Heart right ventricle (tissue), 16 donors: Measurements from ENCODE around the gene THAP9. TPM values are rescaled to one million over a fixed set of nuclear protein-coding genes. Genes with fewer than 3 reads are reported as not detected.
A peak's percentile ranks its signal among the peaks of the same experiment; 100 is the strongest.

ENCODE experiments used
- ATAC-seq, 8 donors: fragments of 200-7000 bp; cut with Tn5 transposase; one replicate each; pipeline ENCODE4 v1.9.1; 2020; ENCODE audit warnings: mild to moderate bottlenecking in 8 of 8, moderate library complexity in 8 of 8, moderate number of reproducible peaks in 1 of 8
- DNase-seq, 2 donors: peaks; one replicate each; pipeline ENCODE4 v3.0.0-alpha.2; 2020
- H3K27ac ChIP-seq, 10 donors: fragments of 200-600 bp; sonication (generic) in 2 of 10; one replicate each; pipeline versions ENCODE4 v1.5.0 to v1.8.0; 2020 to 2022; ENCODE audit warnings: mild to moderate bottlenecking in 3 of 10
- H3K27me3 ChIP-seq, 7 donors: fragments of 200-600 bp; one replicate each; pipeline ENCODE4 v1.8.0; 2021 to 2022; ENCODE audit warnings: mild to moderate bottlenecking in 2 of 7
- H3K36me3 ChIP-seq, 9 donors: fragments of 200-600 bp; sonication (generic) in 1 of 9; one replicate each; pipeline versions ENCODE4 v1.5.0 to v1.8.0; 2020 to 2022; ENCODE audit warnings: mild to moderate bottlenecking in 2 of 9
- H3K4me1 ChIP-seq, 9 donors: fragments of 200-600 bp; sonication (generic) in 1 of 9; one replicate each; pipeline versions ENCODE4 v1.5.0 to v1.8.0; 2020 to 2022; ENCODE audit warnings: mild to moderate bottlenecking in 4 of 9
- H3K4me3 ChIP-seq, 10 donors: fragments of 200-600 bp; sonication (generic) in 2 of 10; one replicate each; pipeline versions ENCODE4 v1.5.0 to v1.8.0; 2020 to 2022; ENCODE audit warnings: mild to moderate bottlenecking in 7 of 10, moderate library complexity in 2 of 10
- H3K9me3 ChIP-seq, 11 donors: fragments of 200-600 bp in 10 of 11; sonication (generic) in 2 of 11; one replicate each; pipeline versions ENCODE4 v1.5.0 to v1.8.0; 2013 to 2022; ENCODE audit warnings: mild to moderate bottlenecking in 2 of 11, control low read depth in 1 of 11, moderate library complexity in 1 of 11
- CTCF ChIP-seq, 9 donors: fragments of 200-600 bp; sonication (generic) in 2 of 9; IDR thresholded peaks; one replicate each; pipeline versions ENCODE4 v1.5.0 to v1.8.0; 2021 to 2022; ENCODE audit warnings: antibody characterized with exemption in 9 of 9, mild to moderate bottlenecking in 5 of 9, moderate library complexity in 1 of 9
- WGBS, 2 donors: extraction: QIAGEN DNeasy Blood & Tissue Kit; methylation state at CpG; one replicate each; pipeline ENCODE4 v1.1.7; 2013; ENCODE audit warnings: inconsistent platforms in 1 of 2; 5-methylcytosine and 5-hydroxymethylcytosine counted together
- intact Hi-C, 10 donors: fragments of 100-400 bp; cut with DNase I; formaldehyde crosslinking; loops; one replicate each; pipeline versions ENCODE4 v1.11.1 to v1.14.2; 2022
- polyA plus RNA-seq, 2 donors: library from polyadenylated mRNA; stranded (reverse); fragments of 200-250 nt; gene quantifications; one replicate each; pipeline ENCODE4 v1.2.3, GENCODE V29; 2013
- total RNA-seq, 10 donors: library from RNA; stranded (reverse); fragmentation: NEBNext Ultra II Directional in 3 of 10; extraction: Animal tissue kit (Norgen Biotek cat#: 25700) in 3 of 10; gene quantifications; one replicate each; pipeline versions ENCODE4 v1.2.1 to v1.2.4, GENCODE V29; 2021 to 2023
- donor health status: Arrhythmogenic right ventricular cardiomyopathy.
- donor health status: ischemic (EF 13 %, LVEDD 7.1; RV severe dilation, severe dysfunction).
- donor health status: healthy with polysubstance abuse.
- donor health status: DM: no; HTN: yes; CAD: no.
- donor health status: DM: no; HTN: no; CAD: no.
- donor health status: ischemic (EF 25% LVEDD 6.9; RV normal size, moderate dysfunction).
- donor health status: ischemic (EF 25% LVEDD 5.7; RV mildly dilated, moderate dysfunction).
- donor health status: healthy.
- donor health status: DM: yes; HTN: yes; CAD: no.
- donor health status: Ischemic cardiomyopathy.
- donor health status: ischemic (EF 35%, LVEDD 5.7; RV mildly dilated, moderate dysfunction).
- donor health status: nonischemic (EF 11% LVEDD 7.7; RV severe dilation, severe dysfunction).
- donor health status: DM: yes; HTN: yes; CAD: no.
- donor health status: PGD.
- donor health status: ischemic (EF 29% LVEDD 5.4; RV normal size, mild dysfunction).
- donor health status: nonischemic (EF 23%, LVEDD 6.1; RV moderate dilation, normal function).

The THAP9 gene
- total and polyA plus RNA-seq, 12 donors = 1.9 to 9.1 (median 5.7) TPM

DNA sequence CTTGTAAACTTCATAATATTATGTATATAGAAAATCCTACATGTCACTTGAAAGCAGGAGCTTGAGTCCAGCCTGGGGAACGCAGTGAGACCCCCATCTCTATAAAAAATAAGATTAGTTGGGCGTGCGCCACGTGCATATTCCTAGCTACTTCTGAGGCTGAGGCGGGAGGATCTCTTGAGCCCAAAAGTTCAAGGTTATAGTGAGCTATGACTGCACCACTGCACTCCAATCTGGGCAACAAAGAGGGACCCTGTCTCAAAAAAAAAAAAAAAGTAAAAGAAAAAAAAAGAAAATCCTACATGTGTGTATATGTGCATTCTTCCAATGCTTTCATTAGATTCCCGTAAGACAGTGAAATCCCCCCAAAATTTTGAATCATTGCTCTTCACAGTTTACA, 11.2 kb upstream of the THAP9 start:
- Histone ChIP-seq H3K27ac (peak overlapping the region in 5 of 10 donors; percentile 97 to 99 (median 97)), H3K27me3 (no peaks in the 10 kb centered on the region), H3K4me3 (peak overlapping the region in 9 of 10 donors; percentile 66 to 96 (median 81)), H3K4me1 (peaks cover 0 to 64% (median 56%) of the 10 kb centered on the region in 9 donors), H3K36me3 (peaks cover 0 to 18% (median 11%) of the 10 kb centered on the region in 9 donors), H3K9me3 (no peaks in the 10 kb centered on the region)
- ATAC-seq (no peak), DNase-seq (no peak)
- 73 to 81% methylated on average over 6 of the region's 6 CpGs for WGBS, 2 donors
- intact Hi-C loops = loop anchor here in 1 of 10 donors (5.0 kb wide), 1 partner anchor 688 kb away; no protein-coding TSS in a partner anchor
- TF ChIP-seq CTCF (IDR thresholded peaks at IDR 0.05) = no peak

- ATAC-seq = peak; percentile 3 to 42 (median 23)
- Histone ChIP-seq H3K4me3 (peak overlapping the region; percentile 42 to 96 (median 78)), H3K4me1 (peaks cover 0 to 54% (median 45%) of the 10 kb centered on the region in 9 donors), H3K27me3 (no peaks in the 10 kb centered on the region), H3K27ac (peak overlapping the region; percentile 91 to 99 (median 97)), H3K9me3 (no peaks in the 10 kb centered on the region), H3K36me3 (peaks cover 0 to 31% (median 12%) of the 10 kb centered on the region in 9 donors)
- DNase-seq = no peak
- intact Hi-C loops = loop anchor here in 6 of 10 donors (5.0 to 10.0 kb wide), 4 partner anchors 144 to 466 kb away; partner anchors contain the start of genes COPS4 (in 4 of the 6), ENOPH1 (in 1 of the 6) and HNRNPDL (in 1 of the 6)
- TF ChIP-seq CTCF (IDR thresholded peaks at IDR 0.05) = no peak
- WGBS, 2 donors = 0% methylated on average over 16 of the region's 16 CpGs
These were observed 10.0 kb upstream of the THAP9 start for GRCh38 chr4:82890528-82890900.

DNA sequence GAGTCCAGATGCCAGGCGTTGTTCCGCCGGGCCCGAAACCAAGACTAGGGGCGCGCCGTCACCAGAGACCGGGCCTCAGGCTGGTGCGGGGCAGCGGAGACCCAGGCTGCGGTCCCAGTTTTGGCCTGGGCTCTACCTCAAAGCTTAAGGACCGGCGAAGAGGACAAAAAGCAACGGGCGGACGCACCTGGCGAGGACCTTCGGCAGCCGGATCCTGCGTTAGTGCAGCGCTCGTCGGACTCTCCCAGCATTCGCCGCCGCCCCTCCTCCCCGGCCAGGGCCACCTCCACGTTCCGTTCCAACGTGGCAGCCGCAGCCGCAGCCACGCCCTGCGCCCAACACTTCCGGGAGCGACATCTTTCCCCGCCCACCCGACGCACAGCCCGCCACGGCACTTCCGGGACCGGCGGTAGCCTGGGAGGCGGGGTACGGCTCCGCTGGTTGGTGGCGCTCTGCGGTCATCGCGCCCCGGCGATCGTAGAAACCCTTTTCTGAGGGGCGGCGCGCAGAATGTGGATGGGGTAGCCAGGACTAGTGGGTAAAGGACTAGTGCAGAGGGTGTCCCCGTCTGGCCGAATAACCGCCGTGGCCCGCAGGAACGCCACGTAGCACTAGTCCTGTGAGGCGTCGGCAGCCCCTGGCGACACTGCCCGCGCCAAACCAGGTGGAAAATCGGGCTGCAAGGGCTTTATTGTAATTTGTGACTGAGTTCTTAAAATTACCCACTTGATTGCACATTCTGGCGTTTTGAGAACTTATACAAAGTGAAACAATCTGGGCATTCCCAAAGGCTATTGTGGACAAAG, 9.4 kb upstream of the THAP9 start, which contains the start of gene SEC31A:
Gene SEC31A (minus strand): TSS at position 253 of the 806 bp plus-strand sequence. CDS start 9,217 bp downstream, outside the sequence.
- peak; percentile 98 to 99 (median 99) for ATAC-seq
- no peaks in the 10 kb centered on the region for H3K27me3 ChIP-seq
- H3K27ac ChIP-seq = peak within 1 kb of the TSS; percentile 91 to 99 (median 97)
- peak within 1 kb of the TSS; percentile 42 to 96 (median 78) for H3K4me3 ChIP-seq
- DNase-seq = peak; percentile 96 to 97
- intact Hi-C loops = loop anchor here in 7 of 10 donors (1.0 to 10.0 kb wide), 5 partner anchors 10 to 466 kb away; partner anchors contain the start of genes COPS4 (in 4 of the 7), ENOPH1 (in 1 of the 7) and HNRNPDL (in 1 of the 7)
- peaks cover 0 to 48% (median 39%) of the 10 kb centered on the region in 9 donors for H3K4me1 ChIP-seq
- no peaks in the 10 kb centered on the region for H3K9me3 ChIP-seq
- peaks cover 0 to 36% (median 12%) of the 10 kb centered on the region in 9 donors for H3K36me3 ChIP-seq
- 0% methylated on average over 71 of the region's 71 CpGs for WGBS, 2 donors
- TF ChIP-seq CTCF (IDR thresholded peaks at IDR 0.05) = peak in 3 of 9 donors; percentile 18 to 38 (median 27)
